ENCODE data around the gene AOAH.

Gene AOAH

GRCh38 chr7:36684954-36685353, 39.3 kb downstream of the AOAH start:
- no peak for TF ChIP-seq CTCF (IDR thresholded peaks at IDR 0.05; ENCODE audit: low read depth, low read length)
- DNase-seq (ENCODE audit: low read depth in 2 of 2), result no peak
- no peak overlapping the region for H3K4me3 ChIP-seq (replicated peaks in 1 of 2; ENCODE audit: low read depth in 2 of 2, low read length in 2 of 2)

DNA sequence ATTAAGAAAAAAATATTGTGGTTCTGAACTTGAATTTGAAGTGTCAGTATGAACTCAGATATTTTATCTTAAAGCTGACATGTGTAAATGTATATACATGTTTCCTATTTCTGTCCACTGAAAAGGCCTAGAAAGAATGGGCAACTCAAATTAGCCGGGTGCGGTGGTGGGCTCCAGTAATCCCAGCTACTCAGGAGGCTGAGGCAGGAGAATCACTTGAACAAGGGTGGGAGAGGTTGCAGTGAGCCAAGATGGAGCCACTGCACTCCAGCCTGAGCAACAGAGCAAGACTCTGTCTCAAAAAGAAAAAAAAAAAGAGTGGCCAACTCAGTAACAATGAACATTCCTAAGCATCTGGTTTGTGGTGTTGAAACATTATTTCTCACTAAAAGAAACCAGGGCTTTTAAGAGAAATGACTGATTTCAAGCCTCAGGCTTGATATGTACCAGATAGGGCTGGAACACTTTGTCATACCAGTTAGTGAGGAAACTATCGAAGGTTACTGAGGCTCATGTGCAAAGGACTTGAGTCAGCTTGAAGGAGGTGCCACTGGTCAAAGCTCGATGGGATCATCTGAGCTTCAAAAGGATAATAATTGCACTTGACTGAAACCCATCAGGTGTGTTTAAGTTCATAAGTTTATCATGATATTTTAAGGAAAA, 40.5 kb downstream of the AOAH start:
- no peak for TF ChIP-seq CTCF (IDR thresholded peaks at IDR 0.05; ENCODE audit: low read depth, low read length)
- DNase-seq (ENCODE audit: low read depth in 2 of 2), result peak; percentile 31 to 38

GRCh38 chr7:36683111-36683510, 41.2 kb downstream of the AOAH start:
- DNase-seq (ENCODE audit: low read depth in 2 of 2), result peak in 1 of 2 donors; percentile 36
- no peak for TF ChIP-seq CTCF (IDR thresholded peaks at IDR 0.05; ENCODE audit: low read depth, low read length)
- no peak overlapping the region for H3K4me3 ChIP-seq (replicated peaks in 1 of 2; ENCODE audit: low read depth in 2 of 2, low read length in 2 of 2)

More for the DNA sequence above, 40.5 kb downstream of the AOAH start:
- no peak overlapping the region for H3K4me3 ChIP-seq (replicated peaks in 1 of 2; ENCODE audit: low read depth in 2 of 2, low read length in 2 of 2)

GRCh38 chr7:36682102-36682501, 42.2 kb downstream of the AOAH start:
- DNase-seq (ENCODE audit: low read depth in 2 of 2), result no peak
- no peak overlapping the region for H3K4me3 ChIP-seq (replicated peaks in 1 of 2; ENCODE audit: low read depth in 2 of 2, low read length in 2 of 2)
- TF ChIP-seq CTCF (IDR thresholded peaks at IDR 0.05; ENCODE audit: low read depth, low read length), result no peak

DNA sequence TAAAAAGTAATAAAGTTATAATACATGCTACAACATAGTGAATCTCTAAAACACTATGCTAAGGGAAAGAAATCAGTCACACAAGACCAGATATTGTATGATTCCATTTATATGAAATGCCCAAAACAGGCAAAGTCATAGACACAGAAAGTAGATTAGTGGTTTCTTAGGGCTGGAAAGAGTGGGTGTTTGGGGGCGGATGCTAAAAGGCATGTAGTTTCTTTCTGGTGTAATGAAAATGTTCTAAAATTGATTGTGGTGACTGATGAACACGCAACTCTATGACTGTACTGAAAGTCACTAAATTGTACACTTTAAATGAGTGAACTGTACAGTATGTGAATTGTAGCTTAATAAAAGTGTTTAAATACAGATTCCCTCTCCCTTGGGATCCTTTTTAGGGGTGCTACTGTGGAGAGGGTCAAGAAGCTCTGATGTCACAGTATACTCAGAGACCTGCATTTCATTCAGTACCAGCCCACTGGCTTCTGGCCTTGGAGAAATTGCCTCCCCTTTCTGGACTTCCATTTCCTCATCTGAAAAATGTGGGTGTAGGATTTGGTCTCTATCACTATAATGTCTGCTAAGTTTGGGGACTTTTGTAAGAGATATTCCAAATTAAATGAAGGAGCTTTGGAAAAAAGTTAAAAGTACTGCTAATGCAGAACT, 46.4 kb downstream of the AOAH start:
- TF ChIP-seq CTCF (IDR thresholded peaks at IDR 0.05; ENCODE audit: low read depth, low read length), result no peak
- DNase-seq (ENCODE audit: low read depth in 2 of 2), result no peak
- no peak overlapping the region for H3K4me3 ChIP-seq (replicated peaks in 1 of 2; ENCODE audit: low read depth in 2 of 2, low read length in 2 of 2)

DNA sequence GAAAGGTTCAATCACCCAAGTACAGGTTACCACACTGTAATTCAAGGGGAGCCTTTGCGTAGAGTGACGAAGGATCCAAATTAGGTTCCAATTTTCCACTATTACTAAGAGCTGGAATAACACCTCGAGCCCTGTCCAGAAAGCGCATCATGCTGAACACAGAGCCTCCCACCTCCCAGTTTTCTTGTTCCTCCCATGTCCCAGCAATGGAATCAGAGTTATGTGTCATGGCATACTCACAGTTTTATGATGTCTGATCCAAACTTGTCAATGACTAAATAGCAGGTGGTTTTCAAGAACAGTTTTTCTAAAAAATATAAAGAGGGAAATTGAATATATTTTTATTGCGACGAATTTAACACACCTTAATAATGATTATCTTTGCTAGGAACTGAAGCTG, 50.6 kb downstream of the AOAH start:
- no peak for TF ChIP-seq CTCF (IDR thresholded peaks at IDR 0.05; ENCODE audit: low read depth, low read length)
- H3K4me3 ChIP-seq (replicated peaks in 1 of 2; ENCODE audit: low read depth in 2 of 2, low read length in 2 of 2), result no peak overlapping the region
- DNase-seq (ENCODE audit: low read depth in 2 of 2), result no peak

Measured in cardiac fibroblast (primary cell).